Ovary (tissue), 9 donors: ENCODE data around the gene ADH1A. TPM values are rescaled to one million over a fixed set of nuclear protein-coding genes. Genes with fewer than 3 reads are reported as not detected.

ENCODE experiments used
- DNase-seq, 5 donors: peaks; one replicate each; pipeline ENCODE4 v3.0.0-alpha.2; 2019 to 2020
- H3K27ac ChIP-seq, 2 donors: fragments of 200-600 bp; one replicate each; pipeline versions ENCODE4 v1.5.1 to v1.8.0; 2019 to 2022
- H3K27me3 ChIP-seq: fragments of 200-600 bp; one replicate; pipeline ENCODE4 v1.8.0; 2022
- H3K36me3 ChIP-seq: fragments of 200-600 bp; sonication (generic); one replicate; pipeline ENCODE4 v1.5.1; 2019
- H3K4me1 ChIP-seq: one replicate; pipeline ENCODE4 v1.8.1; 2013; ENCODE audit warnings: mild to moderate bottlenecking, moderate library complexity; ENCODE audit not compliant: insufficient read depth
- H3K4me3 ChIP-seq: fragments of 200-600 bp; sonication (generic); one replicate; pipeline ENCODE4 v1.5.1; 2017
- H3K9me3 ChIP-seq, 2 donors: fragments of 200-600 bp in 1 of 2; sonication (generic) in 1 of 2; one replicate each; pipeline versions ENCODE4 v1.5.1 to v1.8.1; 2013 to 2019; ENCODE audit warnings: mild to moderate bottlenecking in 1 of 2, moderate library complexity in 1 of 2
- EP300 ChIP-seq: sonication (generic); formaldehyde crosslinking; IDR thresholded peaks from one replicate; pipeline ENCODE4 v1.6.1; 2017; ENCODE audit warnings: antibody characterized with exemption
- POLR2A ChIP-seq: fragments of 450-650 bp; IDR thresholded peaks from one replicate; pipeline ENCODE4 v1.6.1; 2017; ENCODE audit warnings: antibody characterized with exemption, mild to moderate bottlenecking, moderate library complexity
- WGBS, 3 donors: extraction: QIAGEN DNeasy Blood & Tissue Kit in 1 of 3; methylation state at CpG; one replicate each; pipeline versions ENCODE4 v1.1.5 to v1.1.7; 2013 to 2017; 5-methylcytosine and 5-hydroxymethylcytosine counted together
- intact Hi-C, 4 donors: fragments of 100-400 bp; cut with DNase I; formaldehyde crosslinking; loops; one replicate each; pipeline versions ENCODE4 v1.11.0 to v1.15.1; 2022 to 2023
- polyA plus RNA-seq, 2 donors: library from polyadenylated mRNA; stranded (reverse); fragments of 200-250 nt in 1 of 2; fragments of 350-450 nt in 1 of 2; fragmentation: Illumina TruSeq in 1 of 2; extraction: RNeasy Lipid Tissue Mini Kit (QIAGEN cat#74804) in 1 of 2; gene quantifications; one replicate each; pipeline ENCODE4 v1.2.3, GENCODE V29; 2013 to 2014
- total RNA-seq, 7 donors: library from RNA; depleted of rRNA in 2 of 7; stranded (reverse); fragments of >200 nt in 2 of 7; fragmentation: NEBNext Ultra II Directional in 3 of 7; extraction: Animal tissue kit (Norgen Biotek cat#: 25700) in 3 of 7; gene quantifications; one replicate each; pipeline versions ENCODE4 v1.1.0 to v1.2.4, GENCODE V29; 2016 to 2023
- TF ChIP-seq, protein P1 (sequence below), 3 donors: fragments of 450-650 bp in 2 of 3; fragments of 200-600 bp in 1 of 3; IDR thresholded peaks; one replicate each; pipeline versions ENCODE4 v1.5.1 to v1.8.0; 2016 to 2022; ENCODE audit warnings: antibody characterized with exemption in 3 of 3, mild to moderate bottlenecking in 1 of 3
- donor health status: DM: no; HTN: no; CAD: no; lungs with moderate emphysema.
- donor health status: DM: no; HTN: no; CAD: no.
- donor health status: Bipolar disorder and iron deficiency.
- donor health status: DM: yes; HTN: yes; CAD: no.
- donor health status: DM: no; HTN: no; CAD: no.
- donor health status: DM: yes; HTN: yes; CAD: no.

Gene ADH1A
- total and polyA plus RNA-seq, 9 donors, result 0.15 to 2.4 (median 0.70) TPM; not detected in 2

DNA sequence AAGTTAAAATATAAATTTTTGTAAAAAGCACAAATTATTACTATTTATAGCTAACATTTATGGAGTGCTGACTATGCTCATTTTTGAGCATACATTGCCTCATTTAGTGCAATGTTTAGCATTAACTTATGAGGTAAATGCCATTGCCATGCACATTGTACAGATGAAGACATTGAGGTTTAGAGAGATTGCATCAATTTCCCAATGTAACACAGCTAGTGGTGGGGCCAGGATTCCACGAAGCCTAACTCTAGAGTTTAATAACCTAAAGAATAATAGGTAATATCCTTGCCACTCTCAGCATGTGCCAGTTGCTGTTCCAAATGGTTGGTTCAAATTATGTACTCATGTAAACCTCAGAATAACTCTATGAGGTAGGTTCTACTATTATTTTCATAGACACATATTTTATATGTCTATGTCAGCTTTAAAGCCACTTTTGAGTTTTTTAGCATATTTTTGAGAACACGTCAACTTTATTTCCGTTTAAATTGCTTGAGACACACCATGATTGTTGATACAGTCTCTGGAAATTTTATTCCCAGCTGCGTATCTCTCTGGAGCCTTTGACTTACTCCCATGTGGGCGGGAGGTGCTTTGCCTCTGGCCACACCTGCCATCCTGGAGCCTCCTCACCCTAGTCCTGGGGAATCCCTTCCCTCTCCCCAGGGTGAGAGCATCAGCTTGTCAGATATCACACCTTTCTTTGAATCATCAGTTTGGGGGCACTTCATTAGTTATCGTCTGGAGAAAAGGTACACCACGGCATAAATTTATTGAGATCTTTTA, 10.8 kb upstream of the ADH1A start:
- H3K36me3 ChIP-seq, result no peaks in the 10 kb centered on the region
- 64 to 78% (median 69%) methylated on average over 7 of the region's 7 CpGs for WGBS, 3 donors
- intact Hi-C loops, result loop anchor here in 1 of 4 donors (5.0 kb wide), 1 partner anchor 86 kb away; no protein-coding TSS in a partner anchor
- H3K4me3 ChIP-seq, result no peak overlapping the region
- H3K4me1 ChIP-seq, result peaks cover 5% of the 10 kb centered on the region
- peak in 1 of 5 donors; percentile 20 for DNase-seq
- no peaks in the 10 kb centered on the region for H3K27me3 ChIP-seq
- peak overlapping the region in 1 of 2 donors; percentile 69 for H3K27ac ChIP-seq
- H3K9me3 ChIP-seq, result no peaks in the 10 kb centered on the region
- TF ChIP-seq POLR2A, result no peak
- no peak for TF ChIP-seq EP300
- TF ChIP-seq, protein P1, sequence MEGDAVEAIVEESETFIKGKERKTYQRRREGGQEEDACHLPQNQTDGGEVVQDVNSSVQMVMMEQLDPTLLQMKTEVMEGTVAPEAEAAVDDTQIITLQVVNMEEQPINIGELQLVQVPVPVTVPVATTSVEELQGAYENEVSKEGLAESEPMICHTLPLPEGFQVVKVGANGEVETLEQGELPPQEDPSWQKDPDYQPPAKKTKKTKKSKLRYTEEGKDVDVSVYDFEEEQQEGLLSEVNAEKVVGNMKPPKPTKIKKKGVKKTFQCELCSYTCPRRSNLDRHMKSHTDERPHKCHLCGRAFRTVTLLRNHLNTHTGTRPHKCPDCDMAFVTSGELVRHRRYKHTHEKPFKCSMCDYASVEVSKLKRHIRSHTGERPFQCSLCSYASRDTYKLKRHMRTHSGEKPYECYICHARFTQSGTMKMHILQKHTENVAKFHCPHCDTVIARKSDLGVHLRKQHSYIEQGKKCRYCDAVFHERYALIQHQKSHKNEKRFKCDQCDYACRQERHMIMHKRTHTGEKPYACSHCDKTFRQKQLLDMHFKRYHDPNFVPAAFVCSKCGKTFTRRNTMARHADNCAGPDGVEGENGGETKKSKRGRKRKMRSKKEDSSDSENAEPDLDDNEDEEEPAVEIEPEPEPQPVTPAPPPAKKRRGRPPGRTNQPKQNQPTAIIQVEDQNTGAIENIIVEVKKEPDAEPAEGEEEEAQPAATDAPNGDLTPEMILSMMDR (IDR thresholded peaks at IDR 0.05), result no peak

DNA sequence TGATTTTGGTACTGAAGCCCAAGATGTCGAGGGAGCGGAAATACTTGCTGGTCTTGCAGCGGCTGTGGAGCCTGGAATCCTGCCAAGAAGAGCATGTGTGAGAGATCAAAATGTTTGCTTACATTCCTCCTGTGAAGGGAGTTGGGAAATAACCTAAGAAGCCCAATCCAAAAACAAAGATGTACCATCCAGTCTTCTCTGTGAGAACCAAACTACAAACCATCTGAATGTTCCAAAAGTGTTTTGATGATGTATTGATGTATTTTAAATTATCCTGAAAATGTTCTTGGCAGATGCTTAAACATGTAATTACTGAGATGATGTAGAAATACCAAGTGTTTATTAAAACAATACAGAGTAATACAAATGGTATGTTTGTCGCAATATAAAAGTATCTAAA, 10.1 kb upstream of the ADH1A start:
- DNase-seq, result peak; percentile 85 to 96 (median 95)
- peak overlapping the region in 1 of 2 donors; percentile 69 for H3K27ac ChIP-seq
- H3K9me3 ChIP-seq, result no peaks in the 10 kb centered on the region
- WGBS, 3 donors, result 4 to 8% (median 5%) methylated on average over 4 of the region's 4 CpGs
- H3K36me3 ChIP-seq, result no peaks in the 10 kb centered on the region
- H3K4me1 ChIP-seq, result peaks cover 5% of the 10 kb centered on the region
- no peak overlapping the region for H3K4me3 ChIP-seq
- peak; percentile 73 for TF ChIP-seq EP300
- TF ChIP-seq, protein P1 (IDR thresholded peaks at IDR 0.05), result no peak
- no peaks in the 10 kb centered on the region for H3K27me3 ChIP-seq
- intact Hi-C loops, result loop anchor here in 1 of 4 donors (5.0 kb wide), 1 partner anchor 86 kb away; no protein-coding TSS in a partner anchor

DNA sequence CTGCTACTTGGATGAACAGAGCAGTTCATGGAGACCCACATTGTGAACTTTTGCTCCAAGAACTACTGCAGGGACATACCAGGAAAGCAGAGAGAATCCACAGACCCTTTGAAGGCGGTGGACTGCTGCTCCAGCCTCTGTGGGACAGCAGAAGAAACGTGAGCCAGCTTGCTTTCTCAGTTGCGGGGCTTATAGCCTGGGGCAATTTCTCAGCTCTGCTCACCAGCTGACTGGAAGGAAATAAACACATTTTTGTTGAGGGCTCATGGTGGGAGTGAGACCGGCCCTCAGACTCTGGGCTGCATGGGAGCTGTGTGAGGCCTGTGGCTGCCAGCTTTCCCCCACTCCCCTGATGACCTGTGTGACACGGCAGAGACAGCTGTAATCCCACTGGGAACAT, 2.6 kb upstream of the ADH1A start:
- no peak overlapping the region for H3K27ac ChIP-seq
- no peaks in the 10 kb centered on the region for H3K36me3 ChIP-seq
- DNase-seq, result no peak
- H3K27me3 ChIP-seq, result no peaks in the 10 kb centered on the region
- TF ChIP-seq, protein P1 (IDR thresholded peaks at IDR 0.05), result no peak
- TF ChIP-seq EP300 (no peak), POLR2A (no peak)
- no peaks in the 10 kb centered on the region for H3K9me3 ChIP-seq
- H3K4me1 ChIP-seq, result no peaks in the 10 kb centered on the region
- no peak overlapping the region for H3K4me3 ChIP-seq
- WGBS, 3 donors, result 88 to 94% (median 91%) methylated on average over 5 of the region's 5 CpGs
- intact Hi-C loops, result no loop called here

DNA sequence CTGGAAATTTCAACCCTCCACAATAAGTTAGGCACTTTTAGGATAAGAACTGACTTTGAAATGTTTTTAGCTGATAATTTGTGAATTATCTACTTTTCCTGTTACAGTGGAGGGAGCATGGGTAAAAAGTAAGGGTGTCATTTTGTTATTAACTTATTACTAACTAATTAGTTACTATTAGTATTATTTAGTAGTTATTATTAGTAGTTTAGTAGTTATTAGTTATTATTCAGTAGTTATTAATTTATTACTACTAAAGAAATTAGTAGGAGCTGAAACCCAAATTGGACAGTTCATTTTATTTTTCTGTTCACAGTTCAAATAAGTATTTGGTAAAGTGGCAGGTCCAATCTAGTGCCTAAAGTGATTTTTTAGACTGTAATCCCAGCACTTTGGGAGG, 5.4 kb downstream of the ADH1A start:
- no peaks in the 10 kb centered on the region for H3K4me1 ChIP-seq
- no peak overlapping the region for H3K4me3 ChIP-seq
- no peaks in the 10 kb centered on the region for H3K27me3 ChIP-seq
- no peaks in the 10 kb centered on the region for H3K36me3 ChIP-seq
- TF ChIP-seq, protein P1 (IDR thresholded peaks at IDR 0.05), result no peak
- TF ChIP-seq POLR2A (no peak), EP300 (no peak)
- intact Hi-C loops, result no loop called here
- H3K27ac ChIP-seq, result no peak overlapping the region
- DNase-seq, result no peak
- H3K9me3 ChIP-seq, result no peaks in the 10 kb centered on the region
